ENCODE data around the gene ELMO1.

DNA sequence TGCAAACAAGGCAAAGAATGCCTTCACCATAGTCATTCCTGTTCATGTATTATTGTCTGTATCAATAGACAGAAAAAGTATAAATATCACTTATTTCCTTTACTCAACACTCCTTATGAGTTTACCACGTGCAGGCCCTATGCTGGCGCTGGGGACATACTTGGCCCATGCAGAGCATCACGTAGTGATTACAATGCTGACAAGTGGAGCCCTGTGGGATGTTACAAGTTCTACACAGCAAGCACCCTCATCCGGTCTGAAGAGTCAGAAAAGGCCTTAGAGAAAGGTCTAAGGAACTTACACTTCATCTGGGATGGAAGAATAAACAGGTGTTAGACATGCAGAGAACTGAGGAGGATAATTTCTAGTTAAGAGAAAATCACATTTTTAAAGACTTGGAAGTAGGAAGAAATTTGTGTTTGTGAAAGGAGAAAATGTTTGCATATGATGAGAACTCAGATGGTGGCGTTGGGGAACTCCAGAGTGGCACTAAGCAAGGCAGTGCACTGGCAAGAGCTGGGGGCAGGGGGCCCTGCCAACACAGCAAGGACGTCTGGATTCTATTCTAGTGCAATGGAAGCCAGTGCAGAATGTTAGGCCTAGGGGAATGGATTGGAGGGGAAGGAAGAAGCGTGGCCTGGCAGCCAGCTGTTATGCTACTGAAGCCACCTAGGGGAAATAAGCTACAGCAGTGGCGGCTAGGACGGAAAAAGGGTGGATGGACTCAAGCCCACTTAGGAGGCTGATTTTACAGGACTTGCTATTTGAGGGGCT lies 116.2 kb downstream of the ELMO1 start:
- TF ChIP-seq CTCF (IDR thresholded peaks at IDR 0.05; ENCODE audit: low read depth, low read length, missing input control) (no peak), MAX (IDR thresholded peaks at IDR 0.05) (no peak), GABPA (IDR thresholded peaks at IDR 0.05 in 1 of 2, conservative IDR thresholded peaks at IDR 0.05 in 1 of 2) (no peak)
- TF ChIP-seq, protein P1, sequence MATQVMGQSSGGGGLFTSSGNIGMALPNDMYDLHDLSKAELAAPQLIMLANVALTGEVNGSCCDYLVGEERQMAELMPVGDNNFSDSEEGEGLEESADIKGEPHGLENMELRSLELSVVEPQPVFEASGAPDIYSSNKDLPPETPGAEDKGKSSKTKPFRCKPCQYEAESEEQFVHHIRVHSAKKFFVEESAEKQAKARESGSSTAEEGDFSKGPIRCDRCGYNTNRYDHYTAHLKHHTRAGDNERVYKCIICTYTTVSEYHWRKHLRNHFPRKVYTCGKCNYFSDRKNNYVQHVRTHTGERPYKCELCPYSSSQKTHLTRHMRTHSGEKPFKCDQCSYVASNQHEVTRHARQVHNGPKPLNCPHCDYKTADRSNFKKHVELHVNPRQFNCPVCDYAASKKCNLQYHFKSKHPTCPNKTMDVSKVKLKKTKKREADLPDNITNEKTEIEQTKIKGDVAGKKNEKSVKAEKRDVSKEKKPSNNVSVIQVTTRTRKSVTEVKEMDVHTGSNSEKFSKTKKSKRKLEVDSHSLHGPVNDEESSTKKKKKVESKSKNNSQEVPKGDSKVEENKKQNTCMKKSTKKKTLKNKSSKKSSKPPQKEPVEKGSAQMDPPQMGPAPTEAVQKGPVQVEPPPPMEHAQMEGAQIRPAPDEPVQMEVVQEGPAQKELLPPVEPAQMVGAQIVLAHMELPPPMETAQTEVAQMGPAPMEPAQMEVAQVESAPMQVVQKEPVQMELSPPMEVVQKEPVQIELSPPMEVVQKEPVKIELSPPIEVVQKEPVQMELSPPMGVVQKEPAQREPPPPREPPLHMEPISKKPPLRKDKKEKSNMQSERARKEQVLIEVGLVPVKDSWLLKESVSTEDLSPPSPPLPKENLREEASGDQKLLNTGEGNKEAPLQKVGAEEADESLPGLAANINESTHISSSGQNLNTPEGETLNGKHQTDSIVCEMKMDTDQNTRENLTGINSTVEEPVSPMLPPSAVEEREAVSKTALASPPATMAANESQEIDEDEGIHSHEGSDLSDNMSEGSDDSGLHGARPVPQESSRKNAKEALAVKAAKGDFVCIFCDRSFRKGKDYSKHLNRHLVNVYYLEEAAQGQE (IDR thresholded peaks at IDR 0.05) = no peak
- TF ChIP-seq, protein P2, sequence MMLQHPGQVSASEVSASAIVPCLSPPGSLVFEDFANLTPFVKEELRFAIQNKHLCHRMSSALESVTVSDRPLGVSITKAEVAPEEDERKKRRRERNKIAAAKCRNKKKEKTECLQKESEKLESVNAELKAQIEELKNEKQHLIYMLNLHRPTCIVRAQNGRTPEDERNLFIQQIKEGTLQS (IDR thresholded peaks at IDR 0.05) = no peak

All from liver (tissue), 3 donors.